NCI-H524 (cell line): ENCODE results near the gene PPP3R1.

Experiments used
- DNase-seq, 2 experiments: peaks; one replicate each; lab custom pipeline; 2025; lab: John Stamatoyannopoulos, UW

PPP3R1 gene

DNA sequence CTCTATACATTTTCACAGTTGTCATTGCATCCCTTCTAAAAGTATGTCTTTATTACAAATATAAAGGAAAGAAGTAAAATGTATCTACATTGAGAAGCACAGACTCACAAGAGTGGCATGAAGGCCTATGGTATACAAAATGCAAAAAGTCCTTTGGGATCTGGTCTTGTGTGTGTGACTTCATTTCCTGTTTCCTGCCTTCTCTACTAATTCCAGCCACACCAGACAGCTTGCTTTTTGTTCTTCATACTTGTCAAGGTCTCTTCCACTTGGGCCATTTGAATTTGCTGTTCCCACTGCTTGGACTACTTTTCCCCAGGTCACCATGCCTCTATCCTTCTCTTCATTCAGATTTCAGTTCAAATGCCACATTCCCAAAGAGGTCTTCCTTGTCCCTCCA lies 101.3 kb downstream of the PPP3R1 start:
- DNase-seq: no peak

DNA sequence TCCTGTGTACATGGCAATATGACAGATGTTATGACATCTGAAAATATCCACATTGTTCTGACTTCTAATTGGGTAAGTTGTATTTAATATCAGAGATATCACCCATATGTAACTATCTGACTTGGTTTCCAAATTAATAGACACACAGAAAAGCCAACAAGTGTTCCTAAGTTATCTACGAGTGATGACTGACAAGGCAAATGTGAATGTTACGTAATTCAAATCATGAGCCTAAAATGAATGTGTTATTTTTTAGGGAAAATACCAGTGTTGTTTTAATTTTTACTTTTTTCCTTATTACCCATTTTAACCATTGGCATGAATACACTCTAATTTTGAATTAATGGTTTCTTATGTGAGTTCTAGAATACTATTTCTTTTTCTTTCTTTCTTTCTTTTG lies 110.5 kb downstream of the PPP3R1 start:
- DNase-seq: no peak

DNA sequence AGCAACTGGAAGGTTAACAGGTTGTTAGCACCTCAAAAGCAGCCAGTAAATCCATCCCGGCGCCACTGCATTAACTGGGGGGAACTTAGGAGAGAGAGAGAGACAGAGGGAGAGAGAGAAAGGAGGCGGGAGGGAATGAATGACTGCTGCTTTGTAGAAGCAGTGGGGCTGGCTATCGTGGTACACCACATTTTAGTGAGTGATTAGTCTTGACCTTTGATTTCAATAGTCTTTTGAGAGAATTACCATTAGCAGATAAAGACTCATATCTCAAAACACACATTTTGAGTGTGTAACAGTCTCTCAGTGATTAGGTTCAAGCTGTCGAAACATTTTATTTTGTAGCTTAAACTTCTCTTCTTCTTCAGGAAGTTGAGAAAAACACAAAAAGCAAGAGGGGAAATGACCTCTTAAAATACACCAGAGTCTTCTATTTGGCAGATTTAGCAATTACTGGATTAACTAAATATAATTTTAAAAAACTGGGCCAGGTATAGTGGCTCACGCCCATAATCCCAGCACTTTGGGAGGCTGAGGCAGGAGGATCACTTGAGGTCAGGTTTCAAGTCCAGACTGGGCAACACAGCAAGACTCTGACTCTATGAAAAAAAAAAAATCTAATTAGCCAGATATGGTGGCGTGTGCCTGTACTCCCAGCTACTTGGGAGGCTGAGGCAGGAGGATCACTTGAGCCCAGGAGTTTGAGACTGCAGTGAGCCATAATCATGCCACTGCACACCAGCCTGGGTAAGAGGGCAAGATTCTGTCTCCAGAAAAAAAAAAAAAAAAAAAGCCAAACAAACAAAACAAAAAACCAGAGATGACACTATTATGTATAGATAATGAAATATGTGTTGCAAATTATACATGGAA lies 116.6 kb downstream of the PPP3R1 start:
- DNase-seq: no peak

- DNase-seq: no peak
These were observed 117.8 kb downstream of the PPP3R1 start for GRCh38 chr2:68134554-68134953.

DNA sequence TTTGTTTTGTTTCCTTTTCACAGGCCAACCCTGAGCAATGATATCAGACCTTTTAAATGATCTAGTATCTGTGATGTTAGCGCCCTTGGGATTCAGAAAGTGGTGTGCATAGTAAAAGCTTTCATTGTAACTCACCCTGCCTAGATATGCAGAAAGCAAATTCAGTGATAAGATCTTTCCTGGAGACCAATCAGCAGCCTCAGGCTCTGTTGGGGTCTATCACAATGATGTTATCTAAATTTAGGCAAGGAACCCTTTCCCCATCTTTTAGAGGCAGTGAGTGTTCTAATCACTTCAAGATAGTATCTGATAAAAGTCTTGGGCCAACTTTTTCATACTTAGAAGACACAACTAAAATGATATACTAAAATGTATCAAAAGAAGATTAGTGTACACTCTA lies 118.2 kb downstream of the PPP3R1 start:
- DNase-seq: no peak
